ENCODE measurements around the gene EPO.

- TF ChIP-seq CTCF (IDR thresholded peaks at IDR 0.05; ENCODE audit: low read depth, low read length, poor library complexity, severe bottlenecking) (no peak), EZH2phosphoT487 (IDR thresholded peaks at IDR 0.05; ENCODE audit: borderline replicate concordance, low read length) (no peak)
These were observed 39.3 kb downstream of the EPO start for GRCh38 chr7:100759357-100760171.

Data from DOHH2 (cell line).